IPS DF 19.7 (cell line): ENCODE data around the gene KRT75.

ENCODE experiments used
- DNase-seq: peaks from one replicate; pipeline ENCODE4 v3.0.0-alpha.2; 2013; ENCODE audit warnings: low read depth, low spot score

KRT75 gene

DNA sequence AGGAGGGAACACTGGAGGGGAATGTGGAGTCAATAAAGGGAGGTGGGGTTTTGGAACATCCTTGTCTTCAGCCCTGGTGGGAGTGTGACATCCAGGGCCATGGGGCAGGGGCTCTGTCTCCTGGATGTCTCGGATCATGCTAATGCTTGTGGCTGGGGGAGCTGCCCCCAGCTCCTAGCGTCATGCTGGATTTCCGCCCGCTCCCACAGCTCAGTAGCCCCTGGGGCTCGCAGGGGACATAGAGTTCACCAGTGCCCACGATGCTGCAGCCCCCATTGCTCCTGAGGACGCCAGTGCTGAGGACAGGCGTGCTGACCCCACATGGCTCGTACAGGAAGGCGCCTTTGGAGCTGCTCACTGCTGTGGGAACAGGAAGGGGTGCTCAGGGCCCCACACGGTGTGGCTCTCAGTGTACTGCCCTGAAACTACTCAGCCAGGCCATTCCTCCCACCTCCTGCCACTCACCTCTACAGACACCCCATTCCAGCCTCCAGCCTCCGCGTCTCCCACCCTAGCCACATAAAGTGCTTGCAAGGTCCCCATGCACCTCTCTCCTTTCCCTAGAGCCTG lies 39.2 kb downstream of the KRT75 start:
- no peak for DNase-seq

DNA sequence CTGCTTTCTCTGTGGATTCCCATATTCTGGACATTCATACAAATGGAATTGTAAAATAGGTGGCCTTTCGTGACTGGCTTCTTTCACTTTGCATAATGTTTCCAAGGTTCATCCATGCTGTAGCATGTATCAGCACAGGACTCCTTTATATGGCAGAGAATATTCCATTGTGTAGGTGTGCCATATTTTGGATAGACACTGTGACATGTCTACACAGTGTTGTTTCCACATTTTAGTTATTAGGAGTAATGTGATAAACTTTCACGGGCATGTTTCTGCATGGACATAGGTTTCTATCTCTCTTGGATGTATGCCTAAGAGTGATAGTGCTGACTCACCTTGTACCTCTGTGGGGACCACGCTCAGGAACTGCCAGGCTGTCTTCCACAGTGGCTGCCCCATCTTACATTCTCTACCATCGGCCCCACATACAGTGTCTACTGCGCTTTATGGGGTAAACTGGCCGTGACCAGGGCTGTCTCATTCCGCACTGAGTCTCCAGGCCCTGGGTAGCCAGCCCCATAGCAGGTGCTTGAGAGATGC lies 41.6 kb downstream of the KRT75 start:
- no peak for DNase-seq

DNA sequence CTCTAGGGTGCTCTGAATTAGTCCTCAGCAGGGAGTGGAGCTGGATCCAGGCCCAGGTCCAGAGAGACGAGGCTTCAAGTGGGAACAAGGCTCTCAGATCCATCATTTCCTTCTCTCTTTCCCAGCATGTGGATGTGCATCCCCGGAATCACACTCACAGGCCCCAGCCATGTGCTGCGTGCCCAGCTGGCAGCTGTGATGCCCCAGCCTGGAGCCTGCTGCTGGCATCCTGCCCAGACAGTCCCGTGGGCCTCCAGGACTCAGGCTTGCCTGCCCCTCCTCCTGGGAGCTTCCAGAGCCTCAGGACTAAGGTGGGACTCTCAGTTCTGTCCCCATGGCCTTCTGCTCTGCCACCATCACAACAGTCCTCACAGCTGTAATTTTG lies 42.6 kb downstream of the KRT75 start:
- DNase-seq, result no peak

DNA sequence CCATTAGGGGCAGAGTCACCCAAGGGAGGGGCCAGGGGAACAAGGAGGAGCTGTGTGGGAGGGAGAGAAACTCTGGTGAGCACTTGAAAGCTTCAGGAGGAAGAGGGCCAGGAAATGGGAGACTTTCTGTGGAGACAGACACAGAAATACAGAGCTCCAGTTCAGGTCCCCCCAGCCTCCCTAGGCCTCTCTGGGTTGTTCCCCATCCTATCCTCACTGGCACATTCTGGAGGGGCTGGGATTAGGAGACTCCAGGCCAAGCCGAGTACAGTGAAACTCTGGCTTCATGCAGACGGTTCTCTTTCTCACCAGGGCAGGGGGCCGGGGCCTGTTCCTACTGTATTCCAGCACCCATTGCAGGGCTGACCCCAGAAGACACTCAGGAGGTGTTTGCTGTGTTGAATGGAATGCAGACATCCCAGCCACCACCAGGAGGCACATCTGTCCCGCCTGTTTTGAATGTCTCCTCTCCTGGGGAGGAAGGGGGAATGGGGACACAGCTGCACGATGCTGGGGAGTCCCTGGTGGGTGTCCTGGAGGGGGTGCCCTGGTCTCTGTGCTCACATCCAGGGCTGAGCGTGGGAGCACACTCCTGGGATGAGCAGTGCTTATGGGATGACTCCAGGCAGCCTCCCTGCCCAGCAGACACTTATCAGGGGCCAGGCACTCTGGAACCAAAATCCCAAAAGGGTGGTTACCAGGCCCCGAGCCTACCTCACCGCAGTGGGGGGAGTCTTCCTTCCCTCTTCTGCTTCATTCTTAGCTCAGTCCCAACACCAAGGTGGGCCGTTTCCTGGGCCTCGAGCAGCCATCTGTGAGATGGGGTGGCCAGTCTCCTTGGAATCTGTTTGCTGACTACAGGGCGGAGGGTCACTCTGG lies 43.2 kb downstream of the KRT75 start:
- DNase-seq, result no peak

DNA sequence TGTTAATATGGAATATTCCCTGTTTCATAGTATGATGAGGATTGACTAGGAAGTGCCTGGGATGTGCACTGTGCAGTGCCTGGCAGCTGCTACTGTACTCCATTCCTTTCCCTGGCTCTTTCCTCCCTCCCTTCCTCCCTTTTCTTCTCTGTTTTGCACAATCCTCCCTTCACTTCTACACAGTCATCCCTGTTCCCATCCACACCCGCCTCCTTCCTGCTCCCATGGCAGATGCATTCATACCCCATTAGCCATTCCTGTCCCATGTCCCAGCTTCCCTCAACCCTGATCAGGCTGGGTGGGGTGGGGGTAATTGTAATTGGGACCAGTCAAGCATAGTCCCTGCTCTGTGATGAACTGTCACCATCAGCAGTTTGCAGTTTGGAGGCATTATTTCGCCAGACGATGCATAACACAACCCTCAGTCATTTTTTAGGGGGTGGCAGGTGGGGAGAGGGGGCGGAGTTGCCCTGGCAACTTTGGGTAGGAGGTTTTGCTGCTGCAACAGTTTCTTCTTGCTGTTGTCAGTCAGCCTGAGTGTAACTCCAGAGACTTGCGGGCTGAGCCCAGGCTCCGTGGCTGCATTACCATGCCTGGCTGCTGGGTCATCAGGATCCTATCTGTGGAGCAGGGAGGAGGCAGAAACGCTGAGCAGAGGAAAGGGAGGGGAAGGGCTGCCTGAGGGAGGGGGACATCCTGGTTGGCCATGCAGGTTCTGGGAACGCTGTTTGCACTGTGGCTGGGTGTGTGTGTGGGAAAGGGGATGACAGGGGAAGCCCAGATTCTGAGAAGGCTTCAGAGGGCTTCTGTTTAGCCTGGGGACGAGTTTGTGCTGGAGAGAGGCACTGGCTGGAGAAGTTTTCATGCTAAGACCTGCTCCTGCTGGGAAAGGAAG lies 44.6 kb downstream of the KRT75 start:
- DNase-seq, result no peak

DNA sequence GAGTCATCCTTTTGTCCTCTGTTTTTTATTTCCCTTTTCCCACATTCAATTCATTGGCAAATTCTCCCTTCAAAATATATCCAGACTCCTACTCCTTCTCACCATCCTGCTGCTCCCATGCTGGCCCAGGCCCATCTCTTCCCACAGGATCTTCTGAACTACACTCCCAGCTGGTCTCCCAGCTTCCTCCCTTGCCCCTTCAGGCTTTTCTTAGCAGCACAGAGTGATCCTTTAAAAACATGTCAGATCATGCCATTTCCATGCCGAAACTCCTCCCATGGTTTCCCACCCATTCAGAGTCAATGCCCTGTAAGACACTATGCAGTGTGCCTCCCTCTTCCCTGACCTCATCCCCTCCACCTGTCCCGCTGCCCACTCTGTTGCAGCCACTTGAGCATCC lies 46.3 kb downstream of the KRT75 start:
- no peak for DNase-seq

DNA sequence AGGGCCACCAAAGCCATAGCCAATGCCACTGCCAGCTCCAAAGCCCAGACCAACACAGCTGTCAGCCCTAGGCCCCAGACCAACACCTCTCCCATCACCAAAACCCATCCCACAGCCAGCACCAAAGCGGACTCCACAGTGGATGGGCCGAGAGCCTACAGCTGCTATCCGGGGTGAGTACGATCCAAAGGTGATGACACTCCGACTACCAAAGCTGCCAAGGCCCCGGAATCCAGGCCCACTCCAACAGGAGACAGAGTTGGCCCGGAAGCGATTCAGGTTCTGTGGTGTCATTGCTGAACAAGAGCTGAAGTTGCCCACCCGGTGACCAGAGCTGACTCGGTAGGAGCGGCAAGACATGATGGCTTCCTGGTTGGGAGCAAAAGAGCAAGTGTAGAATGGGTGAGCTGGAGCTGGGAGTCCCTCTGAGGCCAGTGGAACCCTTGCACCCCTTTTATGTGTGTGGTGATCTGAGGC lies 48.9 kb downstream of the KRT75 start, which contains the start of gene KRT84:
KRT84 (minus strand) TSS at position 427 of the 477 bp plus-strand sequence; CDS start at position 360, 67 bp downstream.
- DNase-seq, result no peak

DNA sequence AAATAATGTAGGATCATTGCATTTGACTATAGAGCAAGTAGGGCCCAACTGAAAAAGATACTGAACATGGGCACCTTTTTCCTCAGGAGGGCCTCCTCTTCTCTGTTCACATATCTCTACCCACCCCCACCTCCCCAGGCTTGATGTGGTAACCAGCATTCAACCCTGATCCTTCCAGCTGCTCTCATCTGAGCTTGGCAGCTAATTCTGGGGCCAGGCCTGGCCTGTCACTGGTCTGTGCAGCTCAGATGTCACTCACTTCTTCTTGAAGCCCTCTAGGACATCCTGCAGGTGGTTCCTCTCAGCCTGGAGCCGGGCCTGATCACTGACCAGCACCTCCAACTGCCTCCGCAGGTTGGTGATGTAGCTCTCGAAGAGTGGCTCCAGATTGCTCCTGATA lies 50.8 kb downstream of the KRT75 start:
- DNase-seq, result no peak

DNA sequence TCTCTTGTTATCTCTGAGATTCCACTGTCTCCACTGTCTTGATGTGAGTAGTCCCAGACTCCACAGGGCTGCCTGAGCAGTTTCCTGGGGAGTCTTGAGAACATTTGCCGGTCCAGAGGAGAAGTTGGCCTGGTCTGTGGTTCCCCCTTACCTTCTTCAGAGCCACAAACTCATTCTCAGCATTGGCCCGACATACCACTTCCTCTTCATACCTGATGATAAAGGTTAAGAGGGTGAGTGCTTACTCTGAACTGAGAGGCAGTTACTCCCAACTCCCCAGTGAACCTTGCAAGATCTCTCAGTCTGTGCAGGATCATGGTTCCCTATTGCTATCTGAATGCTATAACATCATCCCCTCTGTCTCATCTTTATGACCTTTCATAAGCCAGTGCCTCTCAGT lies 51.3 kb downstream of the KRT75 start:
- no peak for DNase-seq

DNA sequence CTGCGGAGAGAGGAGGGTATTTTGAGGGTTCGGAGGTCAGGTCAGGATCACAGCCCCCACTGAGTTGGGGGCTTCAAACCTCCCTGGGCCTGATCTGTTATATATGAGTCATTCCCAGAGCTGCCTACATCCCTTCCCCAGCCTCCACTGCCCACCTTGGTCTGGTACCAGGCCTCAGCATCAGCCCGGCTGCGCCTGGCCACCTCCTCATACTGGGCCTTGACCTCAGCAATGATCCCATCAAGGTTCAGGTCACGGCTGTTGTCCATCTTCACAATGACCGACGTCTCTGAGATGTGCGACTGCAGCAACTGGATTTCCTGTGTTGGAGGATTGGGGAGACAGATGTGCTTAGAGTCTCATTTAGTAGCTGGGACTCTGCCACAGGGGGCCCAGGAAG lies 53.0 kb downstream of the KRT75 start:
- DNase-seq, result no peak

DNA sequence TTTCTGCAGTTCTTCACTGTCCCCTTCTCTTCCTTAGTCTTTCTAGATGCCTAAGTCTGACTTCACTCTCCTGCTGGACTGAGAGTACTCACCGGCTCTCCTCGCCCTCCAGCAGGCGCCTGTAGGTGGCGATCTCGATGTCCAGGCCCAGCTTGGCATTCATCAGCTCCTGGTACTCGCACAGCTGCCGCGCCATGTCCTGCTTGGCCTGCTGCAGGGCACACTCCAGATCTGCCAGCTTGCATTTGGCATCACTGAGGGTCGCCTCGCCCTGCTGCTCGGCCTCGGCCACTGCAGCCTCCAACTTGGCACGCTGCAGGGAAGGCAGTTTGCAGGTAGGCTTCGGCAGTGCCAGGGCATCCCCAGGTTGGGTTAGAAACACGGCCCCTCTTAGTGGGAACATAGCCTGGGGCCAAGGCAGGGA lies 53.9 kb downstream of the KRT75 start:
- no peak for DNase-seq

DNA sequence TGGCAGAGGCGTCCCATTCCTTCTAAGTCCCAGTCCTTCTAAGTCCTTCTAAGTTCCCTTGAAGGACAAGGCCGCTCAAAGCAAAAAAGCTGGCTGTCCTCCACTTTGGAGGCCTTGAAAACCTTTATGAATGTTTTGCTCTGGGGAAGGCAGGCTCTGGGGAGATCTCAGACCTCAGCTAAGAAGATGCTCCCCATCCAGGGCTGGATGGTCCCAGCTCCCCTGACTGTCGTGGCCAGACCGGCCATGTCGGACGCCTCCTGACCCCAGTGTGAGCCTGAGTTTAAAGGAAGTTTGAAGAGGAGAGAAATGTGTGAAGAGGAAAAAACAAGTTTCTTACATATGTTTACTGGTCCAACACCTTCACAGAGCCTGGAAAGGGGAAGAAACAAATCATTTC lies 54.6 kb downstream of the KRT75 start:
- DNase-seq, result no peak

DNA sequence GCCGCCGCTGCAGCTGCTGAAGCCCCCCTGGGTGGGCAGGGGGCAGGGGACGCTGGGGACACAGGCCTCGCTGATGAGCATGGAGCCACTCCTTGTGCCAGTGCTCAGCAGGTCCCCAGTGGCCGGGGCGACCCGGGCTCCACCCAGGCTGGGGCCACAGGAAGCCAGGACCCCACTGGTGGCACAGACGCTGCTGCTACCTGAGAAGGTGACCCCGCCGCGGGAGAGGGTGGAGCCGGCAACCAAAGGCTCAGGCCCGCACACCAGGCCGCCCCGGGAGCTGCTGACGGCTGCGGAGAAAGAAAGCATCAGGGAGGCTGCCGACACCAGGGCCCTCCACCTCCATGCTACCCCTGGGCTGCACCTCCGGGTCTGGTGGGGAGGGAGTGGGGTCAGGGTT lies 56.1 kb downstream of the KRT75 start:
- no peak for DNase-seq

DNA sequence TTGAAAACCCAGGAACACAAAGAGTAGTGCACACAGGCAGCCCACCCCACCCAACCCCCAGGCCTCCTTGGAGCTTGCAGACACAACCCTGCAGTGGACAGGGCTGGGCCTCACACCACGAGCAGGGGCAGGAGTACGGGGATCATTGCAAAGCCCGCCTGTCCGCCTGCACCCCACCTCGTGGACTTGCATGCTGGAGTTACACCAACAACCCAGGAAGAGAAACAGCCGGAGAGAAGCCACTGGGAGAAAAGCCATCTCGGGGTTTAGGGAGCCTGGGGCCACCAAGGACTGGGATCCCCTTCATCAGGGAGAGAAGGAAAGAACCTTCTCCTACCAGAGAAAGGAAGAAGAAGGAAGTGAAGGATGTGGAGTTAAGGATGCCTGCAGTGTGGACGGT lies 56.9 kb downstream of the KRT75 start:
- DNase-seq, result no peak
